Measurements from ENCODE around the gene CYB5D1. TPM values are rescaled to one million over a fixed set of nuclear protein-coding genes. Genes with fewer than 3 reads are reported as not detected.

The CYB5D1 gene
- total and polyA plus RNA-seq, 2 of the 8 experiments (the other 6 are each of a cell fraction or from before 2014, with no cell fraction given), result 11.0 to 18.0 TPM

DNA sequence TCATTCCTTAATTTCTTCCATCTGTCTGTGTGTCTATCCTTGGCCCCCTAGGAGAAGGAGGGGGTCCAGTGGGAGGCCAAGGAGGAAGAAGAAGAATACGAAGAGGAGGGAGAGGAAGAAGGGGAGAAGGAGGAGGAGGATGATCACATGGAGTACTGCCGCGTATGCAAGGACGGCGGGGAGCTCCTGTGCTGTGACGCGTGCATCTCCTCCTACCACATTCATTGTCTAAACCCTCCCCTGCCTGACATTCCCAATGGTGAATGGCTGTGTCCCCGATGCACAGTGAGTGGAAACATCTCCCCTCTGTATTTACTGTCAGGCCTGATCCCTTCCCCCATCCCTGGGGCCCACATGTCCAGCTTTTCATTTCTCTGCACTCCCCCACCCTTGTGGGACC is 37.1 kb downstream of the CYB5D1 start:
- Histone ChIP-seq H3K23me2 (ENCODE audit: low read depth, low read length) (no peaks in the 10 kb centered on the region; the same call in 1 of the 2 replicates), H3K9me3 (ENCODE audit: insufficient read depth in 2 of 2, low read depth in 1 of 2, low read length in 1 of 2) (no peaks in the 10 kb centered on the region; a peak in 1 of 4 replicates), H2BK12ac (ENCODE audit: low read depth, low read length) (no peak overlapping the region), H3K36me3 (ENCODE audit: control insufficient read depth in 2 of 4, insufficient read depth in 4 of 4, low read length in 3 of 4) (peaks cover 0 to 9% (median 2%) of the 10 kb centered on the region in 4 experiments; a peak in 3 of 8 replicates), H2BK20ac (ENCODE audit: low read length) (no peak overlapping the region), H3K23ac (ENCODE audit: insufficient read length) (no peak overlapping the region), H4K91ac (replicated peaks; ENCODE audit: insufficient read length, low read length) (no peak overlapping the region), H3K4me3 (ENCODE audit: extremely low read depth in 1 of 4, insufficient read depth in 2 of 4, low read depth in 3 of 4, low read length in 4 of 4) (no peak overlapping the region), H3K14ac (ENCODE audit: insufficient read length) (no peak overlapping the region), H3K79me1 (ENCODE audit: low read depth, low read length) (no peaks in the 10 kb centered on the region), H2BK120ac (replicated peaks; ENCODE audit: low read depth, low read length) (no peak overlapping the region), H3K56ac (replicated peaks; ENCODE audit: insufficient read length, low read depth, low read length) (no peak overlapping the region), H3K27me3 (replicated peaks in 1 of 4; ENCODE audit: control insufficient read depth in 3 of 4, extremely low read depth in 1 of 4, insufficient read depth in 3 of 4, low read length in 3 of 4) (no peaks in the 10 kb centered on the region), H2BK15ac (ENCODE audit: low read length) (no peak overlapping the region), H3K27ac (ENCODE audit: low read depth, low read length) (no peak overlapping the region), H4K5ac (ENCODE audit: insufficient read length, low read depth, low read length) (no peak overlapping the region), H4K20me1 (replicated peaks in 1 of 2; ENCODE audit: control insufficient read depth in 1 of 2, insufficient read depth in 2 of 2, low read length in 2 of 2) (no peaks in the 10 kb centered on the region), H2AK5ac (ENCODE audit: low read depth, low read length) (no peak overlapping the region), H4K8ac (ENCODE audit: extremely low read depth, insufficient read depth, low read length) (no peak overlapping the region), H2BK5ac (ENCODE audit: low read depth, low read length) (no peak overlapping the region), H3K4me1 (replicated peaks in 1 of 4; ENCODE audit: control insufficient read depth in 3 of 4, insufficient read depth in 4 of 4, low read length in 3 of 4) (peaks cover 0 to 1% (median 0%) of the 10 kb centered on the region in 4 experiments; a peak in 1 of 7 replicates), H3K4ac (replicated peaks; ENCODE audit: insufficient read length, low read depth, low read length) (no peak overlapping the region), H3K4me2 (ENCODE audit: insufficient read depth in 1 of 2, low read depth in 2 of 2, low read length in 2 of 2) (no peak overlapping the region), H3K79me2 (ENCODE audit: control insufficient read depth in 1 of 2, insufficient read depth in 2 of 2, low read length in 2 of 2) (no peaks in the 10 kb centered on the region), H3K9ac (replicated peaks in 1 of 4; ENCODE audit: extremely low read depth in 1 of 4, low read depth in 3 of 4, low read length in 3 of 4) (no peak overlapping the region), H3K18ac (ENCODE audit: extremely low read depth, low read length) (no peak overlapping the region), H2AFZ (ENCODE audit: low read length) (no peak overlapping the region)
- DNase-seq (ENCODE audit: low read depth in 1 of 2, low spot score in 2 of 2), result no peak
- 97% methylated on average over 8 of the region's 8 CpGs; no CpG with 5 or more reads in 1 of the 2 experiments for WGBS, 2 experiments (ENCODE audit: extremely low coverage in 1 of 2, insufficient coverage in 1 of 2, insufficient read length in 1 of 2, insufficient replicate concordance in 2 of 2, low coverage in 1 of 2, low lambda C conversion rate in 2 of 2, missing lambda C conversion rate in 1 of 2)
- FAIRE-seq, result no peak
- POLR2A ChIA-PET (ENCODE audit: partially characterized antibody), result no interaction called here
- CTCF ChIA-PET (ENCODE audit: partially characterized antibody), result interaction anchor here (0.5 to 0.6 kb wide), 3 partner anchors 25 to 156 kb away, joined by 3 read pairs; no protein-coding TSS in a partner anchor
- no peak for TF ChIP-seq SRF (IDR thresholded peaks at IDR 0.05; ENCODE audit: low read depth, low read length)
- no peak for TF ChIP-seq POLR2A (IDR thresholded peaks at IDR 0.05; ENCODE audit: control extremely low read depth in 1 of 2, low read depth in 2 of 2, low read length in 2 of 2)
- TF ChIP-seq, protein P1, sequence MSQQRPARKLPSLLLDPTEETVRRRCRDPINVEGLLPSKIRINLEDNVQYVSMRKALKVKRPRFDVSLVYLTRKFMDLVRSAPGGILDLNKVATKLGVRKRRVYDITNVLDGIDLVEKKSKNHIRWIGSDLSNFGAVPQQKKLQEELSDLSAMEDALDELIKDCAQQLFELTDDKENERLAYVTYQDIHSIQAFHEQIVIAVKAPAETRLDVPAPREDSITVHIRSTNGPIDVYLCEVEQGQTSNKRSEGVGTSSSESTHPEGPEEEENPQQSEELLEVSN (IDR thresholded peaks at IDR 0.05), result no peak
- TF ChIP-seq EZH2 (IDR thresholded peaks at IDR 0.05; ENCODE audit: low read depth, low read length, severe bottlenecking), result no peak
- TF ChIP-seq PHF8 (conservative IDR thresholded peaks at IDR 0.05; ENCODE audit: low read depth, low read length), result no peak
- no peak for TF ChIP-seq CREB1 (IDR thresholded peaks at IDR 0.05)
- TF ChIP-seq SP1 (IDR thresholded peaks at IDR 0.05; ENCODE audit: low read depth, low read length), result no peak
- no peak for TF ChIP-seq GTF2F1 (IDR thresholded peaks at IDR 0.05; ENCODE audit: borderline replicate concordance, low read depth, low read length)
- TF ChIP-seq BACH1 (IDR thresholded peaks at IDR 0.05; ENCODE audit: low read length), result no peak
- no peak for TF ChIP-seq RBBP5 (IDR thresholded peaks at IDR 0.05; ENCODE audit: borderline replicate concordance, low read depth, low read length)
- no peak for TF ChIP-seq FOSL1 (IDR thresholded peaks at IDR 0.05; ENCODE audit: insufficient read depth, low read depth, low read length)
- TF ChIP-seq HDAC2 (IDR thresholded peaks at IDR 0.05; ENCODE audit: borderline replicate concordance in 1 of 2, low read depth in 2 of 2, low read length in 2 of 2), result no peak
- no peak for TF ChIP-seq GABPA (IDR thresholded peaks at IDR 0.05; ENCODE audit: borderline replicate concordance, insufficient read depth, low read length)
- no peak for TF ChIP-seq TAF1 (IDR thresholded peaks at IDR 0.05; ENCODE audit: low read depth, low read length)
- TF ChIP-seq EGR1 (IDR thresholded peaks at IDR 0.05; ENCODE audit: borderline replicate concordance, low read depth, low read length), result no peak

Data from H1 (cell line).